ENCODE results near the gene PTH1R.
A peak's percentile ranks its signal among the peaks of the same experiment; 100 is the strongest.
"Not testable (repeated sequence)": the region's sequence is repeated elsewhere in the genome, so short reads cannot be mapped to it uniquely, and the experiment has no call there.

The PTH1R gene

GRCh38 chr3:46908986-46909534, 31.5 kb downstream of the PTH1R start:
- H3K27ac Mint-ChIP-seq: peak overlapping the region; percentile 20
- H3K9me3 Mint-ChIP-seq: no peaks in the 10 kb centered on the region
- peak overlapping the region in 1 of 2 donors; percentile 13 for H3K4me3 Mint-ChIP-seq
- DNase-seq (no peak), ATAC-seq (replicated peaks) (peak in 1 of 2 donors; percentile 13)
- no peaks in the 10 kb centered on the region for H3K27me3 Mint-ChIP-seq
- H3K36me3 Mint-ChIP-seq: peaks cover 4 to 12% of the 10 kb centered on the region in 2 donors
- peaks cover 8% of the 10 kb centered on the region in 2 donors for H3K4me1 Mint-ChIP-seq

DNA sequence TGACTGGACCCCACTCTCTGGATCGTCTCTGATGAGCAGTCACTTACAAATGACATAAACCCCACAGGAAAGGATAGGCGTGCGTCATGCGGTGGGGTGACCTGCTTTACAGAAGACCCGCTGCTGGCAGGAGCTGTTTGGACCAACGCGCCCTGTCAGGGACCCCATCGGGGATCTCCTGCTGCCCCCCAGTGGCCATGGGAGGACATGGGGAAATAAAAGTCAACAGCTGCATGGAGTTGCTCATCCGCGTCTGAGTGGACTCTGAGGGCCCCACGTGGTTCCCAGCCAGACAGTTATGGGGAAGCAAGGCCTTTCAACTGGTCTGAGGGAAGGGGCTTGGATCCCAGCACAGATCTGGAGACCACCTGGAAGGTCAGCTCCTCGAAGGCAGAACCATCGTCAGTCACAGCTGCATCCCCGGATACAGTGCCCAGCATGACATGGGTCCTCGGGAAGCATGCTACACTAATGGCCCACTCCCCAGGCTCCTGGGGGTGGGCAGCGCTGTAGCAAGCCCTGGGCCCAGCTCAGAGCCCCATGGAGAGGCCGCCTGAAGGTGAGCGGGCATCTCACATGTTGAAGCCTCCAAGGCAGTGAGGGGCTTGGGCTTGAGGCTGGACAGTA, 32.1 kb downstream of the PTH1R start:
- Mint-ChIP-seq H3K4me3 (peak overlapping the region; percentile 2 to 13), H3K4me1 (peaks cover 8% of the 10 kb centered on the region in 2 donors), H3K27me3 (no peaks in the 10 kb centered on the region), H3K36me3 (peaks cover 4 to 13% of the 10 kb centered on the region in 2 donors), H3K9me3 (no peaks in the 10 kb centered on the region), H3K27ac (peak overlapping the region; percentile 20)
- peak; percentile 78 for DNase-seq
- ATAC-seq (replicated peaks): peak; percentile 88

DNA sequence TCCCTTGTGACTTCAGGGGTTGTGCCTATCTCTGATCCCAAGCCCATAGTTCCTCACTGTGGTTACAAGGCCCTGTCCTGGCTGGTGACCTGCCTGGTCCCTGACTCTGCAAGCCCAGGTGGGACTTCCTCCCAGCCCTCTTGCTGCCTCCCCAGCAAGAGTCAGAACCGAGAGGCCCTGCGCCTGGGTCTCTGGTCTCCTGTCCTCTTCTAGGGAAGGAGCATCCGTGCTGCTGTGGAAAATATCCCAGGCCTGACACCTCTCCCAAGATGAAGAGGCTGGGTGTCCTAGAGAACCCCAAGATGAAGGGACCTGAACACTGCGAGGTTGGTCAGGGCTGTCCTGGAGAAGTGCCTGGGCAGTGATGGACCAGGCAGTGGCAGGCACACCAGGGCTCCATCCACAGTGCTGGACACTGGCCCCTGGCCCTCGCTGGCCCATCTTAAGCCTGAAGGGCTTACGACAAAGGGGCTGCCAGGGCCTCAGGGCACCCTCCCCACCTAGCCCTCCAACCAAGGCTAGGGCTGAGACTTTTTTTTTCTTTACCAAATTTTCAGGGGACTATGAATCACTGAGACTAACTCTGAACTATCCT, 32.7 kb downstream of the PTH1R start:
- H3K36me3 Mint-ChIP-seq: peaks cover 4 to 16% of the 10 kb centered on the region in 2 donors
- peaks cover 8 to 11% of the 10 kb centered on the region in 2 donors for H3K4me1 Mint-ChIP-seq
- no peaks in the 10 kb centered on the region for H3K27me3 Mint-ChIP-seq
- ATAC-seq (replicated peaks) (no peak), DNase-seq (no peak)
- H3K9me3 Mint-ChIP-seq: no peaks in the 10 kb centered on the region
- no peak overlapping the region for H3K4me3 Mint-ChIP-seq
- no peak overlapping the region for H3K27ac Mint-ChIP-seq

GRCh38 chr3:46910914-46911313, 33.4 kb downstream of the PTH1R start:
- not testable (repeated sequence) for H3K4me3 Mint-ChIP-seq; H3K9me3 Mint-ChIP-seq; ATAC-seq (replicated peaks); H3K27ac Mint-ChIP-seq; H3K27me3 Mint-ChIP-seq; DNase-seq
- peaks cover 6 to 19% of the 10 kb centered on the region in 2 donors for H3K36me3 Mint-ChIP-seq
- H3K4me1 Mint-ChIP-seq: peaks cover 8 to 17% of the 10 kb centered on the region in 2 donors

- H3K4me1 Mint-ChIP-seq: peaks cover 10 to 28% of the 10 kb centered on the region in 2 donors
- no peak for DNase-seq
- peaks cover 21 to 38% of the 10 kb centered on the region in 2 donors for H3K36me3 Mint-ChIP-seq
- H3K9me3 Mint-ChIP-seq: peaks cover 3 to 5% of the 10 kb centered on the region in 2 donors
- H3K27me3 Mint-ChIP-seq: no peaks in the 10 kb centered on the region
- no peak overlapping the region for H3K4me3 Mint-ChIP-seq
- no peak for ATAC-seq (replicated peaks)
- no peak overlapping the region for H3K27ac Mint-ChIP-seq
Measured at GRCh38 chr3:46912986-46913385, 35.5 kb downstream of the PTH1R start.

DNA sequence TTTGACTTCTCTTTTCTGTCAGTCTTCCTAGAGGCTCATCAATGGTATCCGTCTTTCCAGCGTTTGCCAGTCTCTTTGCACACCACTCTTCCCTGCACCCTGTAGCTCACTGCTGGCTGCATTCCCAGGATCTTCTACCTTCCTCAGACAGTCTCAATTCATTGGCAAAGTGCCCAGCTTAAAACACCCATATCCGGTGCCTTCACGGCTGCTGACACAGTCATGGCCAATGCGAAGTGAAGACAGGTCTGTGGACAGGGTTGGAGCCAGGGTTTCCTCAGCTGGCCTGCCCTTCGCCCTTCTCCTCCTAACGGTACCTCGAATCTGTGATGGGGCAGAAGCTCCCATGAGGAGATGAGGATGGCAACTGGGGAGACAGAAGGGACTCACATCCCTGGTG, 36.1 kb downstream of the PTH1R start:
- H3K27ac Mint-ChIP-seq: no peak overlapping the region
- H3K4me1 Mint-ChIP-seq: peaks cover 10 to 28% of the 10 kb centered on the region in 2 donors
- no peak overlapping the region for H3K4me3 Mint-ChIP-seq
- DNase-seq: no peak
- H3K9me3 Mint-ChIP-seq: peaks cover 4 to 5% of the 10 kb centered on the region in 2 donors
- peaks cover 27 to 44% of the 10 kb centered on the region in 2 donors for H3K36me3 Mint-ChIP-seq
- no peak for ATAC-seq (replicated peaks)
- H3K27me3 Mint-ChIP-seq: no peaks in the 10 kb centered on the region

DNA sequence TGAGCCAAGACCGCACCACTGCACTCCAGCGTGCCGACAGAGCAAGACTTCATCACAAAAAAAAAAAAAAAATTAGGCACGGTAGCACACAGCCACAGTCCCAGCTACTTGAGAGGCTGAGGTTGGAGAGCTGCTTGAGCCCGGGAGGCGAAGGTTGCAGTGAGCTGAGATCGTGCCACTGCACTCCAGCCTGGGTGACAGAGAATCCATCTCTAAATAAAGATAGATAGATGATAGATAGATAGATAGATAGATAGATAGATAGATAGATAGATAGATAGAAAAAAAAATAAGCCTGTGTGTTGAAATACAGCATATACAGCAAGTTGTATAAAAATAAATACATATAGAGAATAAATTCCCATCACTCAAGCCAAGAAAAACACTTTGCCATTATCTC, 37.3 kb downstream of the PTH1R start:
- Mint-ChIP-seq H3K36me3 (peaks cover 34 to 55% of the 10 kb centered on the region in 2 donors), H3K4me1 (peaks cover 5 to 20% of the 10 kb centered on the region in 2 donors), H3K27me3 (no peaks in the 10 kb centered on the region), H3K4me3 (no peak overlapping the region), H3K27ac (peak overlapping the region; percentile 56), H3K9me3 (peaks cover 5% of the 10 kb centered on the region in 2 donors)
- no peak for ATAC-seq (replicated peaks)
- no peak for DNase-seq

DNA sequence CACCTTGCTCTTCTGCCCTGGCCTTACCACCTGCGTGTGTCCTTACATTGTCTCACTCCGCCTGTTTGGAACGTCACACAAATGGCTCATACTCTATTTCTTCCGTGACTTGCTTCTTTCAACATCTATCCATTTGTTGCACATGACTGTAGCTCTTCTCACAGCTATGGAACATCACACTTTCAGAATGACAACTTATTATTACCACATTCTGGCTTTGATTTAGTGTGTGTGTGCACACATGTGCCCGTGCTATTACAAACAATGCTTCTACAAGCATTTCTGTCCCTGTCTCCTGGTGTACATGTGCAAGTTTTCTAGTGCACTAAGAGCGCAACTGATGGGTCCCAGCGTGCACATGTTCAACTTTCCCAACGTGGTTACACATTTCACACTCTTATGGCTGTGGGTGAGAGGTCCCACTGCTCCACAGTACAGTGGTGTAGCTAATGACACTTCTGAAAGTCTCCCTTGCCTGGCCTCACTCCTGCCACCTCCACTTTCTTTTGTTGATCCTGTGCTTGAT, 37.8 kb downstream of the PTH1R start:
- Mint-ChIP-seq H3K36me3 (peaks cover 39 to 60% of the 10 kb centered on the region in 2 donors), H3K27ac (no peak overlapping the region), H3K4me1 (peaks cover 5 to 20% of the 10 kb centered on the region in 2 donors), H3K4me3 (no peak overlapping the region), H3K9me3 (peaks cover 5% of the 10 kb centered on the region in 2 donors), H3K27me3 (no peaks in the 10 kb centered on the region)
- ATAC-seq (replicated peaks) (peak in 1 of 2 donors; percentile 26), DNase-seq (no peak)

GRCh38 chr3:46916278-46916677, 38.8 kb downstream of the PTH1R start:
- ATAC-seq (replicated peaks) (no peak), DNase-seq (no peak)
- Mint-ChIP-seq H3K4me1 (peaks cover 5 to 20% of the 10 kb centered on the region in 2 donors), H3K9me3 (peaks cover 5% of the 10 kb centered on the region in 2 donors), H3K36me3 (peaks cover 44 to 66% of the 10 kb centered on the region in 2 donors), H3K27me3 (no peaks in the 10 kb centered on the region), H3K27ac (peak overlapping the region; percentile 79), H3K4me3 (no peak overlapping the region)

DNA sequence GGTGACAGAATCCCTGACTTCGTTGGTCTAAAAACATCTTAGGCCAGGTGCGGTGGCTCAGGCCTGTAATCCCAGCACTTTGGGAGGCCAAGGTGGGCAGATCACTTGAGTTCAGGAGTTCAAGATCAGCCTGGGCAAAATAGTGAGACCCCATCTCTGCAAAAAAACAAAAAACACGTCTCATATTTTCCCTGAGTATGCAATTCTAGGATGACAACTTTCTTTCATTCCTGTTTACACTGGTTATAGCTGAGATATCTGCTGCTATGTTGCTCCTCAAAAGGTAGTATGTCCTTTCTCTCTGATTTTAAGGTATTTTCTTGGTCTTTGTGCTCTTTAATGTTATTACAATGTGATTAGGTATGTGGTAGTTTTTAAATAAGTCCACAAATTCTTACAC, 39.3 kb downstream of the PTH1R start:
- no peaks in the 10 kb centered on the region for H3K27me3 Mint-ChIP-seq
- peaks cover 5% of the 10 kb centered on the region in 2 donors for H3K9me3 Mint-ChIP-seq
- H3K4me3 Mint-ChIP-seq: no peak overlapping the region
- H3K27ac Mint-ChIP-seq: no peak overlapping the region
- peaks cover 5 to 20% of the 10 kb centered on the region in 2 donors for H3K4me1 Mint-ChIP-seq
- peaks cover 50 to 68% of the 10 kb centered on the region in 2 donors for H3K36me3 Mint-ChIP-seq
- no peak for DNase-seq
- no peak for ATAC-seq (replicated peaks)

- Mint-ChIP-seq H3K36me3 (peaks cover 51 to 68% of the 10 kb centered on the region in 2 donors), H3K27me3 (no peaks in the 10 kb centered on the region), H3K4me3 (no peak overlapping the region), H3K9me3 (peaks cover 5% of the 10 kb centered on the region in 2 donors), H3K27ac (no peak overlapping the region), H3K4me1 (peaks cover 5 to 20% of the 10 kb centered on the region in 2 donors)
- ATAC-seq (replicated peaks) (no peak), DNase-seq (no peak)
Measured at GRCh38 chr3:46917257-46917656, 39.7 kb downstream of the PTH1R start.

GRCh38 chr3:46918202-46918601, 40.7 kb downstream of the PTH1R start:
- Mint-ChIP-seq H3K4me3 (no peak overlapping the region), H3K27me3 (no peaks in the 10 kb centered on the region), H3K27ac (peak overlapping the region; percentile 56), H3K36me3 (peaks cover 56 to 75% of the 10 kb centered on the region in 2 donors), H3K4me1 (peaks cover 7 to 28% of the 10 kb centered on the region in 2 donors), H3K9me3 (peaks cover 5% of the 10 kb centered on the region in 2 donors)
- DNase-seq: no peak
- no peak for ATAC-seq (replicated peaks)

GRCh38 chr3:46918634-46919033, 41.1 kb downstream of the PTH1R start:
- ATAC-seq (replicated peaks): no peak
- Mint-ChIP-seq H3K27ac (no peak overlapping the region), H3K36me3 (peaks cover 61 to 76% of the 10 kb centered on the region in 2 donors), H3K4me1 (peaks cover 9 to 32% of the 10 kb centered on the region in 2 donors), H3K4me3 (no peak overlapping the region), H3K9me3 (peaks cover 5% of the 10 kb centered on the region in 2 donors), H3K27me3 (no peaks in the 10 kb centered on the region)
- no peak for DNase-seq

DNA sequence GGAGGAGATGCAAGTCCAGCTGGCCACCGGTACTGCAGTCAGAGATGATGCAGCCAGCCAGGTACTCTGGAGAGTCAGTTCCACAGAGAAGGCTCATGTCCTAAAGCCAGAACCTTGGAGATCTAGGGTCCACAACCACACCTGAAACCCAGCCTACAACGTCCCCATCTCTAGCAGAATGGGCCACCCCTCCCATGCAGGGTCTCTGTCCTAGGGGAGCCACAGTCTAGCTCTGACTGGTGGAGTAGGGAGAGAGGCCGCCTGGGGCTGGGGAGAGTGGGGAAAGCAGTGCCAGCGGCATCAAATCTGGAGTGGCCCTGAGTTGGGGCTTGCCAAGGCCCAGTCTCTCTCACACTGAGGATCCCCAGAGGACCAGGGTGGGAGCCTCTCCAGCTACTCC, 43.5 kb downstream of the PTH1R start:
- no peak overlapping the region for H3K4me3 Mint-ChIP-seq
- peaks cover 71 to 81% of the 10 kb centered on the region in 2 donors for H3K36me3 Mint-ChIP-seq
- H3K9me3 Mint-ChIP-seq: peaks cover 5% of the 10 kb centered on the region in 2 donors
- no peak for DNase-seq
- H3K27me3 Mint-ChIP-seq: no peaks in the 10 kb centered on the region
- H3K4me1 Mint-ChIP-seq: peaks cover 23 to 43% of the 10 kb centered on the region in 2 donors
- no peak overlapping the region for H3K27ac Mint-ChIP-seq
- ATAC-seq (replicated peaks): no peak

Measured in stimulated activated naive B cell treated with anti-CD40 and anti-IgM and Interleukin-4, amounts not matched to agents 10 μg/mL and 1 μg/mL and 100 μg/mL, for 72 hours (primary cell).